HG03196 (cell line): Measurements from ENCODE around the gene PEX5L.
A peak's percentile ranks its signal among the peaks of the same experiment; 100 is the strongest.
"Not testable (repeated sequence)": the region's sequence is repeated elsewhere in the genome, so short reads cannot be mapped to it uniquely, and the experiment has no call there.

Source experiments
- ATAC-seq: cut with Tn5 transposase; IDR thresholded peaks from one replicate; pipeline ENCODE4 v1.9.1; 2021; ENCODE audit not compliant: unreplicated experiment

PEX5L gene, protein sequence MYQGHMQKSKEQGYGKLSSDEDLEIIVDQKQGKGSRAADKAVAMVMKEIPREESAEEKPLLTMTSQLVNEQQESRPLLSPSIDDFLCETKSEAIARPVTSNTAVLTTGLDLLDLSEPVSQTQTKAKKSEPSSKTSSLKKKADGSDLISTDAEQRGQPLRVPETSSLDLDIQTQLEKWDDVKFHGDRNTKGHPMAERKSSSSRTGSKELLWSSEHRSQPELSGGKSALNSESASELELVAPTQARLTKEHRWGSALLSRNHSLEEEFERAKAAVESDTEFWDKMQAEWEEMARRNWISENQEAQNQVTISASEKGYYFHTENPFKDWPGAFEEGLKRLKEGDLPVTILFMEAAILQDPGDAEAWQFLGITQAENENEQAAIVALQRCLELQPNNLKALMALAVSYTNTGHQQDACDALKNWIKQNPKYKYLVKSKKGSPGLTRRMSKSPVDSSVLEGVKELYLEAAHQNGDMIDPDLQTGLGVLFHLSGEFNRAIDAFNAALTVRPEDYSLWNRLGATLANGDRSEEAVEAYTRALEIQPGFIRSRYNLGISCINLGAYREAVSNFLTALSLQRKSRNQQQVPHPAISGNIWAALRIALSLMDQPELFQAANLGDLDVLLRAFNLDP

DNA sequence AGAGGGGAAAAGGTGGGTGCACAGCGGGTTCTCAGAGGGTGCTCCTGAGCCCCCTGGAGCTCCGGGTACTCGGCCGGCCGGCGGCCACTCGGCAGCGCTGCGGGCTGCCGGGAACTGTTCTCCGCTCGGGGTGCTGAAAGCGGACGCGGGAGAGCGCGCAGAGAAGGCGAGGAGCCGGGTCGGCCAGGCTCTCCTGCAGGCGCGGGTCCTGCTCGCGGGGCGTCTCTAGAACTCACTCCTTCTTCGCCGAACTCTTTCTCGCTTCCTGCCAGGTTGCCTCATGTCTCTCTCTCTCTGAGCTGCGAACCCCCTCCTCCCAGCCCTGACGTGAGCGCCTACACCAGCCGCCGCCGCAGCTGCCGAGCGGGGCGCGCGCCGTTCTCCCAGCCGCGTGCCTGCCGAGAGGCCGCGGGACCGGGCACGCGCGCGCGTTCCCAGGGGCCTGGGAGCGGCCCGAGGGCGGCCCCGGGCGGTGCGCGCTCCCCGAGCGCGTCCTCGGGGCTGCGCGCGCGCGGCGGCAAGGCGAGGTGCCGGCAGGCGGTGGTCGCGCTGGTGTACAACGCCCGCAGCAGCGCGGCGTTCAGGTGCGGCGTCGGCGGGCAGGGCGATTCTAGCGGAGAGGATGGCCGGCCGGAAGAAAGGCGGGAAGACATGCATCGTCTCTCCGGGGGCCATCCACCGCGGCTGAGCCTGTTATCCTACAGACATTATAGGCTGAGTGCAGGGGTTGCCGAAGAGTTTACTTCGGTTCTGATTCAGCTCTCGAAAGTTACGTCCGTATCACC, at the start of gene PEX5L:
PEX5L (minus strand) TSS at position 267 of the 785 bp plus-strand sequence. CDS start 338 bp downstream, outside the sequence.
- peak; percentile 74 for ATAC-seq

DNA sequence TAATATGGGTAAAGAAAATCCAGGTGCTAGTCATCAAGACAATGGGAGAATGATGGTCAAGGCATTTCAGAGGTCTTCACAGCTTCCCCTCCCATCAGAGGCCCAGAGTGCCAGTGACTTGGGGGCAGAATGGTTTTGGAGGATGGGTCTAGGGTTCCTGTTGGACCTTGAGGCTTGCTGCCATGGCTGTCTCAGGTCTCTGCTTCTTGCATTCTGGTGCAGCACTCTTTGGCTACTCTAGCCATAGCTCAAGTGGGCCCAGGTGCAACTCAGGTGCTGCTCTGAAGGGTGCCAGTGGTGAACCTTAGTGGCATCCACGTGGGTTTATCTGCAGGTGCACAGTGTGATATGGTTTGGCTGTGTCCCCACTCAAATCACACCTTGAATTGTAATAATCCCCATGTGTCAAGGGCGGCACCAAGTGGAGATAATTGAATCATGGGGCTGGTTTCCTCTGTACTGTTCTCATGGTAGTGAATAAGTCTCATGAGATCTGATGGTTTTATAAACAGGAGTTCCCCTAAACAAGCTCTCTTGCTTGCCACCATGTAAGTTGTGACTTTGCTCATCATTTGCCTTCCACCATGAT, 48.5 kb upstream of the PEX5L start:
- ATAC-seq = no peak

DNA sequence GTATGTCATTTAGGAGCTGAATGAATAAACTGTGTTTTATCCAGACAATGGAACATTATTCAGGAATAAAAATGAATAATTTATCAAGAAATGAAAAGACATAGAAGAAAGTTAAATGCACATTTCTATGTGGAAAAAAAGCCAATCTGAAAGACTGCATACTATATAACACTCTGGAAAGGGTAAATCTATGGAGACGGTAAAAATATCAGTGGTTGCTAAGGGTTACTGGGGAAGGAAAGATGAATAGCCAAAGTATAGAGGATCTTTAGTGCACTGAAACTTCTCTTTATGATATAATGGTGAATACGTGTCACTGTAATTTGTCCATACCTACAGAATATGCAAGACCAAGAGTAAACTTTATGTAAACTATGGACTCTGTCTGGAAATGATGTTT, 46.0 kb upstream of the PEX5L start:
- ATAC-seq = no peak

DNA sequence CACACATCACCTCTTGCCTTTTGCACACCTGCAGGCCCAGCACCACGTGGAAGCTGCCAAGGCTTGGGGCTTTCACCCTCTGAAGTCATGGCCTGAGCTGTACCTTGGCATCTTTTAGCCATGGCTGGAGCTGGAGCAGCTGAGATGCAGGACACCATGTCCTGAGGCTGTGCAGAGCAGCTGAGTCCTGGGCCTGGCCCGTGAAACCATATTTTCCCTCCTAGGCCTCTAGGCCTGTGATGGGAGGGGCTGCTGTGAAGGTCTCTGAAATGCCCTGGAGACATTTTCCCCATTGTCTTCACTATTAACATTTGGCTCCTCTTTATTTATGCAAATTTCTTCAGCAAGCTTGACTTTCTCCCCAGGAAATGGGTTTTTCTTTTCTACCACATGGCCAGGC, 41.9 kb upstream of the PEX5L start:
- no peak for ATAC-seq

- no peak for ATAC-seq
Observed at GRCh38 chr3:180073561-180073960, 36.8 kb upstream of the PEX5L start.

GRCh38 chr3:180072786-180073185, 36.0 kb upstream of the PEX5L start:
- no peak for ATAC-seq

- no peak for ATAC-seq
Observed at GRCh38 chr3:180070925-180071324, 34.2 kb upstream of the PEX5L start.

DNA sequence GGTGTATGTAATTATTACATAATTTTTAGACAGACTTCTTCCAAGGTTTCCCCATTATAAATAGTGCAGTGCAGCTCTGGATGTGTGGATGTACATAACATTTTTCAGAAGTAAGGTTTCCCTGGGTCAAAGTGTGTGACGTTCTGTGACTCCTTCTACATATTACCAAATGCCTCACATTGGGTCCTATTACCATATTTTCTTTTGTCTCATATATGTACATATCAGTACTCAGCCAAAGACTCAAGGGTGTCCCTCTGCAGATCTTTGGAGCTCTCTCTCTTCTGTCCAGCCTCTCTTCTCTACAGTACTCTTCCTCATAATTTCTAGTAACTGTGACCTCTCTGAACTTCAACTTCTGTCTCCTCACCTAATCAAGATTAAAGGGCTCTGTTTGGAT, 31.3 kb upstream of the PEX5L start:
- ATAC-seq = no peak

DNA sequence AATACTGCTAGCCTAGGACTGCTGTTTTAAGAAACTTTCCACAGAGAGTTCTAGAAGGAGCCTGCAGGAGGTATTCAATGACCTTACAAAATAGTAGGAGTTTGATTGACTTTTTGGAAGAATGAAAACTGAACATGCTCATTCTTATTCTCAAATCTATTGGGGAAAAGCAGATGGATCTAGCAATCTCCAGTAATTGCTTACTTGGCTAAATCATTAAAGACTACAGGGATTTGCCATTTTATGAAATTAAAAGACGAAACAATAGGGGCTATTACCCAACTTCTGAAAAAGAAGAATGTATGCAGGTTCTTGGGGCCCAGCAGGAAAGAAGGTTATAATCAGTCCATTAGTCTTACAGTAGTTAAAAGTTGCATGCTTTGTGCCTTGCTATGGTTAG, 29.9 kb upstream of the PEX5L start:
- no peak for ATAC-seq

- no peak for ATAC-seq
Observed at GRCh38 chr3:180063783-180064182, 27.0 kb upstream of the PEX5L start.

- ATAC-seq = no peak
Observed at GRCh38 chr3:180062771-180063170, 26.0 kb upstream of the PEX5L start.

- no peak for ATAC-seq
Observed at GRCh38 chr3:180059356-180059755, 22.6 kb upstream of the PEX5L start.

GRCh38 chr3:180058238-180058637, 21.5 kb upstream of the PEX5L start:
- ATAC-seq = no peak

DNA sequence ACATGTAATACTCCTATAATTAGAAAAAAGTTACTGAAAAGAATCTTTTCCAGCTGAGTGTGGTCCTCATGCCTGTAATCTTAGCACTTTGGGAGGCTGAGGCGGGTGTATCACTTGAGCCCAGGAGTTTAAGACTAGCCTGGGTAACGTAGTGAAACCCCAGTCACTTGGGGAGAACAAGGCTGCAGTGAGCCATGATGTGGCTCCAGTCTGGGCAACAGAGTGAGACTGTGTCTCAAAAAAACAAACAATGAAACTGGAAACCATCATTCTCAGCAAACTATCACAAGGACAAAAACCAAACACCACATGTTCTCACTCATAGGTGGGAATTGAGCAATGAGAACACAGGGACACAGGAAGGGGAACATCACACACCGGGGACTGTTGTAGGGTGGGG, 18.9 kb upstream of the PEX5L start:
- not testable (repeated sequence) for ATAC-seq

- no peak for ATAC-seq
Observed at GRCh38 chr3:180049391-180049790, 12.7 kb upstream of the PEX5L start.

GRCh38 chr3:180048840-180049239, 12.1 kb upstream of the PEX5L start:
- ATAC-seq = no peak

DNA sequence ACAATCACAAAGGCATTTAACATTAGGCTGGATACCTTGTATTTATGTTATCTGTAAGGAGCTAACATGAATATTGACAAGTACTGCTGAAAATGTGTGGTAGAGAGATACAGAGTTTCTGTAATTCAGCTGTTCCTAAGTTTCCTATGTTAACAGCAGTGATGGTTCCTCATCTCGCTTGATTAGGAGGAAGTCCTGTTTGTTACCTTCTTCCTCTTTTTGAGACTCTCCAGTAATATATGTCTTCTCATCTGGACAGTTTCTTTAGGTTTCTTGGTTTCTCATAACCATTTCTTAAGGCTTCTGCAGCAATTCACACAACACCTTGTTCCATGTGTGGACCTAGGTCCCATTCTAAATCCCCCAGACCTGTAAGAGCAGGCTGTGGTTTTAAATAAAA, 11.4 kb upstream of the PEX5L start:
- ATAC-seq = peak; percentile 78

GRCh38 chr3:180040966-180041365, 4.2 kb upstream of the PEX5L start:
- no peak for ATAC-seq

DNA sequence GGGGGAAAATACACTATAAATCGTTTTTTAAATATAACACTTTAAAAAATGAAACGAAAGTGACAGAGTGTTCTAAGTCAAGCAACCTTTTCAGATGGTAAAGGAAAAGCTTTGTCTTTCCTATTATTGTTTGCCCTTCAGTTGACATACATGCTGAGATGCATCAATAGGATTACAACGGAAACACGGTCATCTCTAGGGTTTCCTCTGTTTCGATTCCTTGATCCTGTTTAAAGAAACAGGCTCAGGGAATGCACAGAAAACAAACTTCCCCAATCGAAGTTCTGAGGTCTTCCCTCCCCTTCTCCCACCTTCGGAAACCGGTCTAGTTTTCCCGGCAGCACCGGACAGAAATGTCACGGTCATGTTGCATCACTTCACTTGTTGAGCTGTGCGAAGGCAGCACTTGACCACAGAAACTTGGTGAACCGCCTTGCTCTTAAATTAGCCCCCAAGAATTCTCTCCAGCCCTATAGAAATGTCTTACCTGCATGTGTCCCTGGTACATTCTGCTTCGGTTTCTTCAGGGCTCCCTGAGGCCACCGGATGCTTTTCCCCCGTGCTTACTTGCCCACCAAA, 556 bp downstream of the PEX5L start:
- peak; percentile 48 for ATAC-seq

GRCh38 chr3:180026997-180027396, 9.7 kb downstream of the PEX5L start:
- ATAC-seq = no peak

GRCh38 chr3:180018543-180018942, 18.2 kb downstream of the PEX5L start:
- ATAC-seq = peak; percentile 59
